ENCODE data around the gene MVB12B.

- TF ChIP-seq CTCF (IDR thresholded peaks at IDR 0.05 in 8 of 11, conservative IDR thresholded peaks at IDR 0.05 in 3 of 11), result no peak
- TF ChIP-seq POLR2A (IDR thresholded peaks at IDR 0.05), result no peak
- no peak for TF ChIP-seq POLR2AphosphoS5 (IDR thresholded peaks at IDR 0.05)
Measured at GRCh38 chr9:126439402-126439765, 112.8 kb downstream of the MVB12B start.
